Chondrocyte (in vitro differentiated cells): Measurements from ENCODE around the gene CNGA4. TPM values are rescaled to one million over a fixed set of nuclear protein-coding genes. Genes with fewer than 3 reads are reported as not detected.

Experiments used
- DNase-seq: peaks from one replicate; pipeline ENCODE4 v3.0.0; 2021; ENCODE audit warnings: mixed read lengths, low spot score
- H3K27ac Mint-ChIP-seq: one replicate; pipeline ENCODE4 v1.8.0; 2021; ENCODE audit warnings: mild to moderate bottlenecking, moderate library complexity, mixed read lengths; ENCODE audit not compliant: unreplicated experiment
- H3K27me3 Mint-ChIP-seq: 2 replicates; pipeline ENCODE4 v1.8.0; 2021; ENCODE audit warnings: low read depth, mixed read lengths
- H3K36me3 Mint-ChIP-seq: 2 replicates; pipeline ENCODE4 v1.8.0; 2021; ENCODE audit warnings: low read depth, mixed read lengths
- H3K4me1 Mint-ChIP-seq: 2 replicates; pipeline ENCODE4 v1.8.0; 2021; ENCODE audit warnings: low read depth, mild to moderate bottlenecking, mixed read lengths
- H3K4me3 Mint-ChIP-seq: one replicate; pipeline ENCODE4 v1.8.0; 2021; ENCODE audit warnings: mild to moderate bottlenecking, moderate library complexity, mixed read lengths; ENCODE audit not compliant: unreplicated experiment
- H3K9me3 Mint-ChIP-seq: 2 replicates; pipeline ENCODE4 v1.8.0; 2021; ENCODE audit warnings: low read depth, mixed read lengths
- total RNA-seq: library from RNA; stranded (reverse); gene quantifications from 3 replicates; pipeline ENCODE4 v1.2.1, GENCODE V29; 2021
- TF ChIP-seq, protein P1 (sequence below): fragments of 200-600 bp; sonication (generic); IDR thresholded peaks from 2 replicates; pipeline ENCODE4 v1.5.0; 2021; ENCODE audit warnings: antibody characterized with exemption, mild to moderate bottlenecking, moderate library complexity

The CNGA4 gene
- total RNA-seq, 1 donor from 2014 or later = 0.17 TPM

DNA sequence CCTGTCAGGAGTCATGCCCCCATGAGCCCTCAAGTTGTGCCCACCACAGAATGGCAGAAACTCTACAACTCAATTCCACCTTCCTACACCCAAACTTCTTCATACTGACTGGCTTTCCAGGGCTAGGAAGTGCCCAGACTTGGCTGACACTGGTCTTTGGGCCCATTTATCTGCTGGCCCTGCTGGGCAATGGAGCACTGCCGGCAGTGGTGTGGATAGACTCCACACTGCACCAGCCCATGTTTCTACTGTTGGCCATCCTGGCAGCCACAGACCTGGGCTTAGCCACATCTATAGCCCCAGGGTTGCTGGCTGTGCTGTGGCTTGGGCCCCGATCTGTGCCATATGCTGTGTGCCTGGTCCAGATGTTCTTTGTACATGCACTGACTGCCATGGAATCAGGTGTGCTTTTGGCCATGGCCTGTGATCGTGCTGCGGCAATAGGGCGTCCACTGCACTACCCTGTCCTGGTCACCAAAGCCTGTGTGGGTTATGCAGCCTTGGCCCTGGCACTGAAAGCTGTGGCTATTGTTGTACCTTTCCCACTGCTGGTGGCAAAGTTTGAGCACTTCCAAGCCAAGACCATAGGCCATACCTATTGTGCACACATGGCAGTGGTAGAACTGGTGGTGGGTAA lies 39.6 kb upstream of the CNGA4 start, which contains the start of gene OR52W1:
TSS of gene OR52W1 (plus strand) at position 51 of the 637 bp plus-strand sequence. CDS start at position 51, 0 bp downstream.
- Mint-ChIP-seq H3K27ac (peak within 1 kb of the TSS; percentile 23), H3K36me3 (peaks cover 8% of the 10 kb centered on the region), H3K9me3 (no peaks in the 10 kb centered on the region), H3K4me1 (no peaks in the 10 kb centered on the region), H3K4me3 (no peak within 1 kb of the TSS), H3K27me3 (peaks cover 2% of the 10 kb centered on the region)
- TF ChIP-seq, protein P1, sequence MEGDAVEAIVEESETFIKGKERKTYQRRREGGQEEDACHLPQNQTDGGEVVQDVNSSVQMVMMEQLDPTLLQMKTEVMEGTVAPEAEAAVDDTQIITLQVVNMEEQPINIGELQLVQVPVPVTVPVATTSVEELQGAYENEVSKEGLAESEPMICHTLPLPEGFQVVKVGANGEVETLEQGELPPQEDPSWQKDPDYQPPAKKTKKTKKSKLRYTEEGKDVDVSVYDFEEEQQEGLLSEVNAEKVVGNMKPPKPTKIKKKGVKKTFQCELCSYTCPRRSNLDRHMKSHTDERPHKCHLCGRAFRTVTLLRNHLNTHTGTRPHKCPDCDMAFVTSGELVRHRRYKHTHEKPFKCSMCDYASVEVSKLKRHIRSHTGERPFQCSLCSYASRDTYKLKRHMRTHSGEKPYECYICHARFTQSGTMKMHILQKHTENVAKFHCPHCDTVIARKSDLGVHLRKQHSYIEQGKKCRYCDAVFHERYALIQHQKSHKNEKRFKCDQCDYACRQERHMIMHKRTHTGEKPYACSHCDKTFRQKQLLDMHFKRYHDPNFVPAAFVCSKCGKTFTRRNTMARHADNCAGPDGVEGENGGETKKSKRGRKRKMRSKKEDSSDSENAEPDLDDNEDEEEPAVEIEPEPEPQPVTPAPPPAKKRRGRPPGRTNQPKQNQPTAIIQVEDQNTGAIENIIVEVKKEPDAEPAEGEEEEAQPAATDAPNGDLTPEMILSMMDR = no peak
- no peak for DNase-seq

- TF ChIP-seq, protein P1 = no peak
- Mint-ChIP-seq H3K4me1 (no peaks in the 10 kb centered on the region), H3K27me3 (peaks cover 2% of the 10 kb centered on the region), H3K4me3 (no peak overlapping the region), H3K36me3 (peaks cover 10% of the 10 kb centered on the region), H3K27ac (no peak overlapping the region), H3K9me3 (no peaks in the 10 kb centered on the region)
- DNase-seq = no peak
Observed at GRCh38 chr11:6200975-6201374, 37.9 kb upstream of the CNGA4 start.

DNA sequence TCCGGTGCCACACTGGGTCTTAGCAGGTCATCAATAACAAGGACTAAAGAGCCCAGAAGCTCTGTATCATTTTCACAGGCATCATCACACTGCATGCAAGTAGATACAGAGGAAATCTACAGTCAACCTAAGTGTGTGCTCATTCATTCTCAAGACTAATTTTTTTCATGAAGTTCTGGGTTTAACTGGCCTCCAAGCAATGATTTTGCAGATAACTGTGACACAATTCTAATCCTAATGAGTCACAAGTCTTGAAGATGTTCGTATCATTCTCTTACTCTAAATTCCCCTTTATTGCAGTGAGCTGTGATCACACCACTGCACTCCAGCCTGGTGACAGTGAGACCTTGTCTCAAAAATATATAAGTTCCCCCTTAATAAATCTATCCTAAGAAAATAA lies 37.4 kb upstream of the CNGA4 start:
- H3K27me3 Mint-ChIP-seq = no peaks in the 10 kb centered on the region
- H3K9me3 Mint-ChIP-seq = no peaks in the 10 kb centered on the region
- DNase-seq = no peak
- no peak overlapping the region for H3K27ac Mint-ChIP-seq
- no peaks in the 10 kb centered on the region for H3K4me1 Mint-ChIP-seq
- H3K4me3 Mint-ChIP-seq = no peak overlapping the region
- TF ChIP-seq, protein P1 = no peak
- H3K36me3 Mint-ChIP-seq = peaks cover 10% of the 10 kb centered on the region

GRCh38 chr11:6202041-6202440 lies 36.8 kb upstream of the CNGA4 start:
- Mint-ChIP-seq H3K27ac (no peak overlapping the region), H3K4me3 (no peak overlapping the region), H3K27me3 (no peaks in the 10 kb centered on the region), H3K36me3 (peaks cover 10% of the 10 kb centered on the region), H3K9me3 (no peaks in the 10 kb centered on the region), H3K4me1 (no peaks in the 10 kb centered on the region)
- DNase-seq = no peak
- TF ChIP-seq, protein P1 = no peak

- Mint-ChIP-seq H3K4me3 (no peak overlapping the region), H3K36me3 (peaks cover 10% of the 10 kb centered on the region), H3K9me3 (no peaks in the 10 kb centered on the region), H3K4me1 (no peaks in the 10 kb centered on the region), H3K27ac (no peak overlapping the region), H3K27me3 (no peaks in the 10 kb centered on the region)
- DNase-seq = no peak
- TF ChIP-seq, protein P1 = no peak
Observed at GRCh38 chr11:6203327-6203726, 35.6 kb upstream of the CNGA4 start.
